ENCODE results near the gene STAG1.
"Not testable (repeated sequence)": the region's sequence is repeated elsewhere in the genome, so short reads cannot be mapped to it uniquely, and the experiment has no call there.

STAG1 gene

DNA sequence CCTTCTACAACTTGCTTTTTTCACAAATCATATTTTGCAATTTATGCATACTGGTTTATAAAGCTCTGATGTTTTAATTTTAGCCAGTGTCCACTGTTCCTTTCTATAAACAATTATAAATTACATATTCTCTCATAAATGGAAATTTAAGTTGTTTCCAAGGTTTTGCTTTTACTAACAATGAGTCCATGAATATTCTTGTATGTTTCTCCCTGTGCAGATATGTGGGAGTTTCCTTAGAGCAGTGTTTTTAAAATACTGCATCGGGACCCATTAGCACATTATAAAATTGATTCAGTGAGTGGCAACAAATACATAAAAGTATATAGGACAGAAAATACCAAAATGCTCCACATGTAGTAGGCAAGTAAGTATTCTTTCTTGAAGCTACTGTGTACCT, 266.4 kb downstream of the STAG1 start:
- no peaks in the 10 kb centered on the region for H3K4me1 Mint-ChIP-seq

DNA sequence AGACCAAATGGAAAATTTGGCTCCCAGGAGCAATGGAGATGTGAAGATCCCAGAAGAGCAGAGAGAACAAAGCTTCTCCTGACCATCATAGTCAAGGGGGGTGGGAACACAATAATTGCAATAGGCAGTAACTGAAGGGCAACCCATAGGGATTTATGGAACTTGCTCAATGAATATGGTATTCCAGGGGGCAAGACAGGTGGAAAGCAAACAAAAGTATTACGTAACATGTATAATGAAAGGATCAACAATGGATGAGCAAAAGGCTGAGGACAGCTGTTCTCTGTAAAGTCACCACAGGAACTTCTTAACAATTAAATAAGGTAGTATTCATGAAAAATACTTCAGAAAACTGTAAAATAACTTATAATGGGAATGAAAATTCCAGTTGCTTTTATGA, 275.9 kb downstream of the STAG1 start:
- no peaks in the 10 kb centered on the region for H3K27me3 Mint-ChIP-seq (ENCODE audit: low read depth, poor library complexity)
- H3K36me3 Mint-ChIP-seq (ENCODE audit: low read depth) = peaks cover 70% of the 10 kb centered on the region
- no peaks in the 10 kb centered on the region for H3K4me1 Mint-ChIP-seq
- DNase-seq = no peak
- no peak overlapping the region for H3K4me3 Mint-ChIP-seq
- H3K9me3 Mint-ChIP-seq = peaks cover 23% of the 10 kb centered on the region
- no peak for TF ChIP-seq CTCF (IDR thresholded peaks at IDR 0.05)
- no peak overlapping the region for H3K27ac Mint-ChIP-seq

More for the DNA sequence above, 266.4 kb downstream of the STAG1 start:
- Mint-ChIP-seq H3K36me3 (ENCODE audit: low read depth) (peaks cover 42% of the 10 kb centered on the region), H3K4me3 (no peak overlapping the region), H3K27me3 (ENCODE audit: low read depth, poor library complexity) (no peaks in the 10 kb centered on the region), H3K9me3 (peaks cover 29% of the 10 kb centered on the region), H3K27ac (no peak overlapping the region)
- TF ChIP-seq CTCF (IDR thresholded peaks at IDR 0.05) = no peak
- no peak for DNase-seq

GRCh38 chr3:136474876-136475275, 277.3 kb downstream of the STAG1 start:
- not testable (repeated sequence) for H3K27me3 Mint-ChIP-seq (ENCODE audit: low read depth, poor library complexity); H3K4me1 Mint-ChIP-seq; H3K4me3 Mint-ChIP-seq; DNase-seq; H3K27ac Mint-ChIP-seq
- H3K36me3 Mint-ChIP-seq (ENCODE audit: low read depth) = peaks cover 84% of the 10 kb centered on the region
- H3K9me3 Mint-ChIP-seq = peaks cover 37% of the 10 kb centered on the region

- Mint-ChIP-seq H3K9me3 (peaks cover 43% of the 10 kb centered on the region), H3K36me3 (ENCODE audit: low read depth) (peaks cover 89% of the 10 kb centered on the region), H3K27me3 (ENCODE audit: low read depth, poor library complexity) (no peaks in the 10 kb centered on the region), H3K4me3 (no peak overlapping the region), H3K4me1 (no peaks in the 10 kb centered on the region), H3K27ac (no peak overlapping the region)
- DNase-seq = no peak
- no peak for TF ChIP-seq CTCF (IDR thresholded peaks at IDR 0.05)
Observed at GRCh38 chr3:136473716-136474326, 278.4 kb downstream of the STAG1 start.

DNA sequence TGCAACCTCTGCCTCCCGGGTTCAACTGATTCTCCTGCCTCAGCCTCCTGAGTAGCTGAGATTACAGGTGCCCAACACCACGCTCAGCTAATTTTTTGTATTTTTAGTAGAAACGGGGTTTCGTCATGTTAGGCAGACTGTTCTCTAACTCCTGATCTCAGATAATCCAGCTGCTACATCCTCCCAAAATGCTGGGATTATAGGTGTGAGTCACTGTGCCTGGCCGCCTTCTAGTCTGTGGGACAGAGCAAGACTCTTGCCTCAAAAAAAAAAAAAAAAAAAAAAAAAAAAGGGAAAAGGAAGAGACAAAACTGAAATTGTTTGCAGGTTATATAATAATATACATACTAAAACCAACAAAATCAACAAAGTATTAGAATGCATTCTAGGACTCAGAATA, 286.9 kb downstream of the STAG1 start:
- no peak for DNase-seq
- no peak for TF ChIP-seq CTCF (IDR thresholded peaks at IDR 0.05)
- H3K27ac Mint-ChIP-seq = peak overlapping the region; percentile 13
- no peaks in the 10 kb centered on the region for H3K4me1 Mint-ChIP-seq
- H3K27me3 Mint-ChIP-seq (ENCODE audit: low read depth, poor library complexity) = no peaks in the 10 kb centered on the region
- H3K4me3 Mint-ChIP-seq = no peak overlapping the region
- peaks cover 77% of the 10 kb centered on the region for H3K36me3 Mint-ChIP-seq (ENCODE audit: low read depth)
- H3K9me3 Mint-ChIP-seq = peaks cover 55% of the 10 kb centered on the region

DNA sequence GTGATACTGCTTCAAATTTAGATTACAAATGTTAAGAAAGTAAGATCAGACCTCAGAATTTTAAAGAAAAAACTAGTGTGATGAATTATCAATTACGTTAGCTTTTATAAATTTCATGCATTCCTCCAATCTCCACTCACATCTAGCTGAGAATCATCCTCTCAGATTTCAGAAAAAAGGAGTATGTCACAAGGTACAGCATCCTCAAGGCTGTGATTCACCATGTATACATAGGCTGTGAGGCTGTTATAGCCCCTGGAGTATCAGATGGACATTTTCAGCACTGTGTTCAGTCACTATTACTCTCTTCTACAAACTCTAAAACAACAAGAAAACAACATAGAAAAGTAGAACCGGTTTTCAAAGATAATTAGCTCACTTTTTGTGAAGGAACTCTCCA, 287.7 kb downstream of the STAG1 start:
- Mint-ChIP-seq H3K27ac (peak overlapping the region; percentile 14), H3K4me1 (no peaks in the 10 kb centered on the region), H3K9me3 (peaks cover 54% of the 10 kb centered on the region), H3K27me3 (ENCODE audit: low read depth, poor library complexity) (no peaks in the 10 kb centered on the region), H3K36me3 (ENCODE audit: low read depth) (peaks cover 77% of the 10 kb centered on the region), H3K4me3 (no peak overlapping the region)
- no peak for TF ChIP-seq CTCF (IDR thresholded peaks at IDR 0.05)
- DNase-seq = no peak
